GM13976 (cell line): Measurements from ENCODE around the gene AKAP11.

Experiments
- DNase-seq: peaks from one replicate; pipeline ENCODE4 v3.0.0; 2012; ENCODE audit warnings: low spot score
- CTCF ChIP-seq: IDR thresholded peaks from 2 replicates; pipeline ENCODE4 v1.5.1; 2012; ENCODE audit warnings: borderline replicate concordance, mild to moderate bottlenecking; ENCODE audit not compliant: insufficient read depth; ENCODE audit errors: extremely low read depth, missing control alignments, control extremely low read depth
- in situ Hi-C: fragments of 300-500 bp; cut with MboI; formaldehyde crosslinking; loops from one replicate; pipeline ENCODE4 v1.12.0; 2022; ENCODE audit warnings: low sequenced_read_pairs, mixed read lengths, inconsistent platforms; ENCODE audit not compliant: unreplicated experiment

Gene AKAP11

GRCh38 chr13:42327725-42328124, 55.8 kb downstream of the AKAP11 start:
- DNase-seq = no peak
- TF ChIP-seq CTCF = no peak
- in situ Hi-C loops = no loop called here

GRCh38 chr13:42328672-42329071, 56.7 kb downstream of the AKAP11 start:
- no peak for DNase-seq
- in situ Hi-C loops = no loop called here
- TF ChIP-seq CTCF = no peak

- in situ Hi-C loops = no loop called here
- no peak for DNase-seq
- no peak for TF ChIP-seq CTCF
Observed at GRCh38 chr13:42329239-42329638, 57.3 kb downstream of the AKAP11 start.

- no peak for DNase-seq
- no peak for TF ChIP-seq CTCF
- in situ Hi-C loops = loop anchor here (10.0 kb wide), 1 partner anchor 264 kb away; no protein-coding TSS in a partner anchor
Observed at GRCh38 chr13:42331009-42331408, 59.1 kb downstream of the AKAP11 start.

- in situ Hi-C loops = loop anchor here (10.0 kb wide), 1 partner anchor 261 kb away; no protein-coding TSS in a partner anchor
- TF ChIP-seq CTCF = peak; percentile 76
- peak; percentile 49 for DNase-seq
Observed at GRCh38 chr13:42333613-42334328, 61.8 kb downstream of the AKAP11 start.

GRCh38 chr13:42334329-42334706, 62.4 kb downstream of the AKAP11 start:
- in situ Hi-C loops = loop anchor here (10.0 kb wide), 1 partner anchor 260 kb away; no protein-coding TSS in a partner anchor
- TF ChIP-seq CTCF = no peak
- no peak for DNase-seq
